ENCODE data around the gene CACNA1B. TPM values are rescaled to one million over a fixed set of nuclear protein-coding genes. Genes with fewer than 3 reads are reported as not detected.

Gene CACNA1B
- polyA plus RNA-seq, 1 of the 3 experiments (the other 2 are of a cell fraction), result 0.03 TPM

DNA sequence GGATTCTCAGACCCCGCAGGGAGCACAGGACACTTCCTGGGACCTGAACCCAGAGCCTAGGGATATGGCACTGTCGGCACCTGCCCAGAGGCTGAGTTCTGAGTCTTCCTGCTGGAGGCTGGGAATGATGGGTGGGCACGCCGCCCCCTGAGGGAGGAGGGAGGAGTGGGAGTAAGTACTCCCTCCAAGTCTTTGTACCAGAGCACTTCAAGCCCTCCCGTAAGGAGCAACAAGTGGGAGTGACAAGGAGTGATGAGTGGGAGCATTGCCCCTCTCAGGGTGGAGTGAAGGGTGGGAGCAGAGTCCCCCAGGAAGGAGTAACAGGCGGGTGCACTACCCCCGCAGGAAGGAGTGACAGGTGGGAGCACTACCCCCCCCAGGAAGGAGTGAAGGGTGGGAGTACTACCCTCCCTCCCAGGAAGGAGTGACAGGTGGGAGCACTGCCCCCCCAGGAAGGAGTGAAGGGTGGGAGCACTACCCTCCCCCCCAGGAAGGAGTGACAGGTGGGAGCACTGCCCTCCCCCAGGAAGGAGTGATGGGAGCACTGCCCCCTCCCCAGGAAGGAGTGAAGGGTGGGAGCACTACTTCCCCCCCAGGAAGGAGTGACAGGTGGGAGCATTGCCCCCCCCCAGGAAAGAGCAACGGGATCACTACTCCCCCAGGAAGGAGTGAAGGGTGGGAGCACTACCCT lies 100.1 kb downstream of the CACNA1B start (continued):
- TF ChIP-seq, protein P1, sequence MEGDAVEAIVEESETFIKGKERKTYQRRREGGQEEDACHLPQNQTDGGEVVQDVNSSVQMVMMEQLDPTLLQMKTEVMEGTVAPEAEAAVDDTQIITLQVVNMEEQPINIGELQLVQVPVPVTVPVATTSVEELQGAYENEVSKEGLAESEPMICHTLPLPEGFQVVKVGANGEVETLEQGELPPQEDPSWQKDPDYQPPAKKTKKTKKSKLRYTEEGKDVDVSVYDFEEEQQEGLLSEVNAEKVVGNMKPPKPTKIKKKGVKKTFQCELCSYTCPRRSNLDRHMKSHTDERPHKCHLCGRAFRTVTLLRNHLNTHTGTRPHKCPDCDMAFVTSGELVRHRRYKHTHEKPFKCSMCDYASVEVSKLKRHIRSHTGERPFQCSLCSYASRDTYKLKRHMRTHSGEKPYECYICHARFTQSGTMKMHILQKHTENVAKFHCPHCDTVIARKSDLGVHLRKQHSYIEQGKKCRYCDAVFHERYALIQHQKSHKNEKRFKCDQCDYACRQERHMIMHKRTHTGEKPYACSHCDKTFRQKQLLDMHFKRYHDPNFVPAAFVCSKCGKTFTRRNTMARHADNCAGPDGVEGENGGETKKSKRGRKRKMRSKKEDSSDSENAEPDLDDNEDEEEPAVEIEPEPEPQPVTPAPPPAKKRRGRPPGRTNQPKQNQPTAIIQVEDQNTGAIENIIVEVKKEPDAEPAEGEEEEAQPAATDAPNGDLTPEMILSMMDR (IDR thresholded peaks at IDR 0.05), result no peak
- TF ChIP-seq RCOR1 (IDR thresholded peaks at IDR 0.05; ENCODE audit: low read length) (no peak), ELF1 (IDR thresholded peaks at IDR 0.05) (no peak)
- TF ChIP-seq, protein P2, sequence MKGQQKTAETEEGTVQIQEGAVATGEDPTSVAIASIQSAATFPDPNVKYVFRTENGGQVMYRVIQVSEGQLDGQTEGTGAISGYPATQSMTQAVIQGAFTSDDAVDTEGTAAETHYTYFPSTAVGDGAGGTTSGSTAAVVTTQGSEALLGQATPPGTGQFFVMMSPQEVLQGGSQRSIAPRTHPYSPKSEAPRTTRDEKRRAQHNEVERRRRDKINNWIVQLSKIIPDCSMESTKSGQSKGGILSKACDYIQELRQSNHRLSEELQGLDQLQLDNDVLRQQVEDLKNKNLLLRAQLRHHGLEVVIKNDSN (IDR thresholded peaks at IDR 0.05; ENCODE audit: borderline replicate concordance, low read depth), result no peak

DNA sequence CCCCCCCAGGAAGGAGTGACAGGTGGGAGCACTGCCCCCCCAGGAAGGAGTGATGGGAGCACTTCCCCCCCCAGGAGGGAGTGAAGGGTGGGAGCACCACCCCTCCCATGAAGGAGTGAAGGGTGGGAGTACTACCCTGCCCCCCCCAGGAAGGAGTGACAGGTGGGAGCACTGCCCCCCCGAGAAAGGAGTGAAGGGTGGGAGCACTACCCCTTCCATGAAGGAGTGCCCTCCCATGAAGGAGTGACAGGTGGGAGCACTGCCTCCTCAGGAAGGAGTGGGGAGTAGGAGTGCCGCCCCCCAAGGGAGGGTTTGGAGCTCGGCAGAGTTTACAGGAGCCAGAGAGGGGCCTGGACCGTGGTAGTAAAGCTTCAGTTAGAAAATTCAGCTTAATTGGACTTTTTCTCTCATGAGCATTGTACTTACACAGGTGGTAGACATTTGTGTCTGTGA lies 100.7 kb downstream of the CACNA1B start:
- Histone ChIP-seq H3K79me2 (ENCODE audit: insufficient read depth) (no peaks in the 10 kb centered on the region), H3K27ac (ENCODE audit: low read depth in 2 of 2, low read length in 1 of 2) (no peak overlapping the region), H4K20me1 (ENCODE audit: insufficient read depth) (no peaks in the 10 kb centered on the region), H3K4me3 (ENCODE audit: low read depth in 2 of 2, low read length in 1 of 2) (no peak overlapping the region), H3K9me3 (no peaks in the 10 kb centered on the region), H2AFZ (ENCODE audit: low read depth) (no peak overlapping the region), H3K9me2 (no peaks in the 10 kb centered on the region), H3K9ac (no peak overlapping the region), H3K4me1 (ENCODE audit: control insufficient read depth in 1 of 2, insufficient read depth in 2 of 2, low read depth in 1 of 2, low read length in 1 of 2) (no peaks in the 10 kb centered on the region), H3F3A (replicated peaks; ENCODE audit: insufficient read depth) (no peaks in the 10 kb centered on the region), H3K27me3 (ENCODE audit: insufficient read depth) (no peaks in the 10 kb centered on the region), H3K36me3 (replicated peaks in 1 of 2; ENCODE audit: control insufficient read depth in 1 of 2, insufficient read depth in 2 of 2, low read length in 1 of 2) (no peaks in the 10 kb centered on the region), H3K4me2 (no peak overlapping the region)
- POLR2A ChIA-PET, result no interaction called here
- TF ChIP-seq CHD2 (IDR thresholded peaks at IDR 0.05; ENCODE audit: low read length, partially characterized antibody) (no peak), JUND (IDR thresholded peaks at IDR 0.05) (no peak), POLR2AphosphoS5 (IDR thresholded peaks at IDR 0.05; ENCODE audit: low read depth, low read length) (no peak), GABPA (IDR thresholded peaks at IDR 0.05; ENCODE audit: low read depth) (no peak), EZH2phosphoT487 (IDR thresholded peaks at IDR 0.05; ENCODE audit: borderline replicate concordance, low read depth) (no peak), YY1 (IDR thresholded peaks at IDR 0.05; ENCODE audit: low read depth) (no peak), SIN3A (IDR thresholded peaks at IDR 0.05; ENCODE audit: borderline replicate concordance, low read depth, low read length) (no peak), RCOR1 (IDR thresholded peaks at IDR 0.05; ENCODE audit: low read length) (no peak), MXI1 (IDR thresholded peaks at IDR 0.05; ENCODE audit: low read depth, low read length) (no peak), NFIC (IDR thresholded peaks at IDR 0.05; ENCODE audit: borderline replicate concordance) (no peak), RFX5 (IDR thresholded peaks at IDR 0.05; ENCODE audit: low read length) (no peak)
- TF ChIP-seq, protein P3, sequence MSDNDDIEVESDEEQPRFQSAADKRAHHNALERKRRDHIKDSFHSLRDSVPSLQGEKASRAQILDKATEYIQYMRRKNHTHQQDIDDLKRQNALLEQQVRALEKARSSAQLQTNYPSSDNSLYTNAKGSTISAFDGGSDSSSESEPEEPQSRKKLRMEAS (IDR thresholded peaks at IDR 0.05; ENCODE audit: low read depth), result no peak
- TF ChIP-seq, protein P4, sequence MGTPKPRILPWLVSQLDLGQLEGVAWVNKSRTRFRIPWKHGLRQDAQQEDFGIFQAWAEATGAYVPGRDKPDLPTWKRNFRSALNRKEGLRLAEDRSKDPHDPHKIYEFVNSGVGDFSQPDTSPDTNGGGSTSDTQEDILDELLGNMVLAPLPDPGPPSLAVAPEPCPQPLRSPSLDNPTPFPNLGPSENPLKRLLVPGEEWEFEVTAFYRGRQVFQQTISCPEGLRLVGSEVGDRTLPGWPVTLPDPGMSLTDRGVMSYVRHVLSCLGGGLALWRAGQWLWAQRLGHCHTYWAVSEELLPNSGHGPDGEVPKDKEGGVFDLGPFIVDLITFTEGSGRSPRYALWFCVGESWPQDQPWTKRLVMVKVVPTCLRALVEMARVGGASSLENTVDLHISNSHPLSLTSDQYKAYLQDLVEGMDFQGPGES (IDR thresholded peaks at IDR 0.05; ENCODE audit: low read depth, low read length), result no peak
- TF ChIP-seq, protein P5, sequence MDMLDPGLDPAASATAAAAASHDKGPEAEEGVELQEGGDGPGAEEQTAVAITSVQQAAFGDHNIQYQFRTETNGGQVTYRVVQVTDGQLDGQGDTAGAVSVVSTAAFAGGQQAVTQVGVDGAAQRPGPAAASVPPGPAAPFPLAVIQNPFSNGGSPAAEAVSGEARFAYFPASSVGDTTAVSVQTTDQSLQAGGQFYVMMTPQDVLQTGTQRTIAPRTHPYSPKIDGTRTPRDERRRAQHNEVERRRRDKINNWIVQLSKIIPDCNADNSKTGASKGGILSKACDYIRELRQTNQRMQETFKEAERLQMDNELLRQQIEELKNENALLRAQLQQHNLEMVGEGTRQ (IDR thresholded peaks at IDR 0.05; ENCODE audit: borderline replicate concordance, low read depth, low read length), result no peak
- CTCF ChIA-PET, result no interaction called here
- 44% methylated on average over 4 of the region's 4 CpGs for WGBS (ENCODE audit: low lambda C conversion rate)
- DNase-seq, result no peak

Data from SK-N-SH (cell line).